Measurements from ENCODE around the gene EIF3F.

- no peak for TF ChIP-seq ZBTB43 (CRISPR knock-in tag; IDR thresholded peaks at IDR 0.05)
- TF ChIP-seq CTCF (IDR thresholded peaks at IDR 0.05 in 2 of 3, conservative IDR thresholded peaks at IDR 0.05 in 1 of 3; ENCODE audit: insufficient read depth in 2 of 3, low read depth in 1 of 3, low read length in 3 of 3) = no peak
- TF ChIP-seq ZFPM2 (CRISPR knock-in tag; IDR thresholded peaks at IDR 0.05) = no peak
These were observed 53.8 kb downstream of the EIF3F start for GRCh38 chr11:8040921-8041285.

Measured in K562 (cell line).